Measurements from ENCODE around the gene PLA2G4B.
A peak's percentile ranks its signal among the peaks of the same experiment; 100 is the strongest.

PLA2G4B gene

DNA sequence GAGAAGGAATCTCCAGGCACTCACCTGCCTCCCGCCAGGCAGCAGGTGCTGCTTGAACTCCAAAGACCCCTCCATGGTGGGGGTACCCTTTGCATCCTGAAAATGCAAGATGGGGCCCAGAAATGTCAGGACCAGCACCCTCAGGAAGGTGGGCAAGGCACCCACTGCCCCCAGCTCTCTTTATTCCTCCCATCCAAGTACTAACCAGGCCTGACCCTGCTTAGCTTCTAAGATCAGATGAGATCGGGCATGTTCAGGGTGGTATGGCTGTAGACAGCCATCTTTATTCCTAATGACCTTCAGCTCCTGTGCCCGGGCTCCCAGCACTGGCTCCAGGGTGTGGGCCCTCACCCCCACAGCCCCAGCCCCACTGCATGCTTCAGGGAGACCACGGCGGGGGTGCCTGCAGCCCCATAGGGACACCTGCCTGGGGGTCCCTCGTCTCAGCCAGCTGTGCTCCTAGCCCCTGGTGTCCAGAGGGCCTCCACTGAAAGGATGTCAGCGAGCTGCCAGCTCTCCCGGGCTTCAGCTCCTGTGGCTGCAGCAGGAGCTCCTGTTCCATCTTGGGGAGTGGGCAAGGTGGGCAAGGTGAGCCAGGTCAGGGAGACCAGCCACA, 13.2 kb downstream of the PLA2G4B start:
- DNase-seq, result no peak

DNA sequence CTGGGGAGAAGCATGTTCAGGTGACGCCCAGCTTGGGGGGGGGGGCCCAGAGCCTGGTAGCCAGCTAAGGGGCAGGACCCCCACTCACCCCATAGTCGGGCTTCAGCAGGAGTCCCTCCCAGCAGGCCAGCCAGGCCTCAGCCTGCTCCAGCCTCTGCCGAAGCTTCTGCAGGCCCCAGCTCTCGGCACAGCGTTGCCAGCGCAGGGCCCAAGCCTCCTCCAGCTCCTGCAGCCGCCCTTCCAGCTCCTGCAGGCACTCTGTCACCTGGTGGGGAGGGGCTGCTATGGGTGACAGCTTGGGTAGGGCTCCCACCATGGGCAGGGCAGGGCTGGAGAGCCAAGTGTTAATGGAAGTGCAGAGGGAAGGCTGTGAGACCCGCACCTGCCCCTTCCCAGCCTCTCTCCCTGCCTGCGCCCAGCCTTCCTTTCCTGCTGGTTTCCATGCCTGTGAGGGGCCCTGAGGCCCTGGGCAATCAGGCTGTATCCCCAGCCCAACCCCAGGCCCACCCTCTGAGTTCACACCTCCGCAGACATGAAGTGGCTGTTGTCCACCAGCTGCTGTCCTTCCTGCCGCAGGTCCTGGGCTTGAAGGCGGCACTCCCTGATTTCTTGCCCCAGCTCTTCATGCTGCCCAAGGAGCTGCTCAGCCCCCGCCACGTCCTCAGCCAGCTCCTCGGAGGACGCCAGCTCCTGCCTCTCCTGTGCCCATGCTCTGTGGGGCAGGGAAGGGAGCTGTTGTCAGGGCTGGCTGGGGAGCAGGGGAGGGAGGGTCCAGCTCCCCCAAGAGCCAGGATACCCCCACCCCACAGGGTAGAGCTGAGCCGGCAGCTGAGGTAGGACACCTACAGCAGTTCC, 14.3 kb downstream of the PLA2G4B start:
- no peak for DNase-seq

- no peak for DNase-seq
These were observed 15.2 kb downstream of the PLA2G4B start for GRCh38 chr15:41853831-41854230.

DNA sequence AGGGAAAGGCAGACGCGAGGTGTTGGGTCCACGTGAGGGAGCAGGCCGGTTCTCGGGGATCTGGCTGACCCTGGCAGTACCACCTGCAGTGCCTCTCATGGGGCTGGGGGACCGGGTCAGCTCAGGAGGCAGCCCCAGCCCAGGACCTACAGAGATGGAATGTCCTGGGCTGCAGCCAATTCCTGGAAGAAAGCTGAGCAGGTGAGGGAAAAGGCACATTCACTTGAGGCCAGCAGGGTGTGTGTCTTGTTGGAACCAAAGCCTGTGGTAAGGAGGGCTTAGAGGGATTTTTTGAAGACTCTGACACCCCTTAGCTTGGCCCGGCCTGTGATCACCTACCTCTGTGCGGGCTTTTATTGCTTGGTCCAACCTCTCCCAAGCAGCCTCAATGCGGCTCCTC, 15.8 kb downstream of the PLA2G4B start:
- DNase-seq, result no peak

GRCh38 chr15:41855261-41855961, 16.8 kb downstream of the PLA2G4B start:
- DNase-seq, result no peak

DNA sequence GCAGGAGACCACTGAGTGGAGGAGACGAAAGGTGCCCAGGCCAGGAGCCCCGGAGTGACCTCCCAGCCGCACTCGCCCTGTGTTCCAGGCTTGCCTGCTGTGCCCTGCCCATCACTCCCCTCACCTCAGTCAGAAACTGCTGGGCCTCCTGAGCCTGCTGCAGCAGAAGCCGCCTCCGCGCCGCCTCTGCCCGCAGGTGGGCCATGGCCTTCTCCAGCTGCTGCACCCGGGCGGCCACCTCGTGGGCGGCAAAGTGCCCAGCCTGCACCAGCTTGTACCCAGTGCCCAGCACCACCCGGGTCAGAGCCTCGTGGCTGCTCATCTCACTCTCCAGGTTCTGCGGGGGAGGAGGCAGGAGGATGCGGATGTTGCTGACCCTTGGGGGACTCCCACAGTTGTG, 17.6 kb downstream of the PLA2G4B start:
- DNase-seq, result no peak

GRCh38 chr15:41856716-41857115, 18.1 kb downstream of the PLA2G4B start:
- no peak for DNase-seq

GRCh38 chr15:41857316-41857715, 18.7 kb downstream of the PLA2G4B start:
- DNase-seq, result no peak

DNA sequence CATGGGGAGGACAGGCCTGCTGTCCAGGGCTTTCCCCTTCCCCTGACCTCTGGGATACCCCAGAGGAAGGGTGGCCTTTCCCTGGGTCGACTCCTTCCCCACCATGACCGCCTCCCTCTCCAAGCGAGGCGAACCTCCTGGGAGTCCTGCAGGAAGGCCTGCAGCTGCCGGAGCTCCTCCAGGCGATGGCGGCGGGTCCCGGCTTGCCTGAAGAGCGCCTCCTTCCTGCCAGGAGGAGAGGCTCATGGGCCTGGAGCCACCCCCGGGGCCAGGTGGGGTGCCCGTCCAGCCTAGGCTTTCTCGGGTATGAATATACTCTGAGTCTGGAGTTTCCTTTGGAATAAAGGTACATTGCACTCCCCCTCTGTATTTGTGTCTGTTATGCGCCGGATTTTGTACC, 20.1 kb downstream of the PLA2G4B start:
- no peak for DNase-seq

DNA sequence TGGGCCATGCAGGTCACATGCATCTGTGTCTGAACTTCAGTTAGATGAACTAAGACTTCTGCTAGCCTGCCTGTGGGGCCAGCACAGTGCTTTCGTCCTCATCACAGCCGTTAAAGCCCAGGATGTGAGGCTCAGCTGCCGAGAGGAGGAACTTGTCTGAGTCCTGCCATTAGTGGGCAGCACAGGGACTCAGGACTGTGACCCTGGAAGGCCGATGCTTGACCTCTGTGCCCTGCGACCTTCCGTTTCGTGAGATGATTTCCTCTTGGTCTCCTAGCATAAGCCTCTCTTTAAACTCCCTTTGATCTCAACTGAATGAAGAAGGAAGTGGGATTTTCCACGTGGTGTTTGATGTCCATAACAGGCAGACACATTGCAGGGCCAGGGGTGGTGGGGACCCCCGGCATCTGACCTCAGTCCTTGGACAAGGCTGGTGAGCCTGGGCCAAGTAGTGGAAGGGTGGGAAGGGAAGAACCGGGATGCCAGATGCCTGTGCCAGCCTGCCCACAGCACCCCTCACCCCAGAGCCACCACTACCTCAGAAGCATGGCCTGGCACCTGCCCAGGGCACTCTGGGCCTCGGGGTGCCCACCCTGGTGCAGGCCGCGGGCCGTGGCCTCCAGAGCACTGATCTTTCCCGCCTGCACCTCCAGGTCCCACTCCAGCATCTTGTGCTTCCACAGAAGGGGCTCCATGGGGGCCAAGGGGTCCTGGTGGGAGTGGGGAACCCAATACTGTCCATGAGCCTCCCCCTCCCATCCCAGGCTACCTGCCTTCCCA, 21.6 kb downstream of the PLA2G4B start:
- no peak for DNase-seq

- no peak for DNase-seq
These were observed 23.2 kb downstream of the PLA2G4B start for GRCh38 chr15:41861736-41862356.

- no peak for DNase-seq
These were observed 24.0 kb downstream of the PLA2G4B start for GRCh38 chr15:41862515-41863116.

DNA sequence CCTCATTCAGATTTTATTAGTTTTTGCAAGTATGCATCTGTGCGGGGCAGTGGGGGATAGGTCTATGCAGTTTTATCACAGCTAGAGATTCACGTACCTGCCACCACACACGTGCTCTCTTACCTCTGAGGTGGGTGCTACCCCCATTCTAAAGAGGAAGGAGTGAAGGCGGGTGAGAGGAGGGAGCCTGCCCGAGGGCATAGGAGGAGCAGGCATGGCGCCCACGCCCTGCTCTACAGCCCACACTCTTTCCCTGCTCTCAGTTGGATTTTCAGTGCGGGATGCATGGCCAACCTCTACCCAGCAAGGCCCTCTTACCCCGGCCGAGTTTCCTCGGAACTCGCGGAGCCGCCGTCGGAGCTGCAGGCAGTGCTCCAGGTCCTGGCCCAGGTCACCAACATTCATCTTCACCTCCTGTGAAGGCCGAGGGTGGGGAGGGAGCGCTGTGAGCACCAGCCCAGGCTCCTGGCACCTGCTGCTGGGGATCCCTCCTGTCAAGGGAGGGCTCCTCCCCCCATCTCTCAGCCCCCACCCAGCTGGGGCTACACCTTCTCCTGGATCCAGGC, 26.9 kb downstream of the PLA2G4B start:
- no peak for DNase-seq

- DNase-seq, result no peak
These were observed 27.6 kb downstream of the PLA2G4B start for GRCh38 chr15:41866263-41866703.

GRCh38 chr15:41866872-41867579, 28.4 kb downstream of the PLA2G4B start:
- DNase-seq, result no peak

DNA sequence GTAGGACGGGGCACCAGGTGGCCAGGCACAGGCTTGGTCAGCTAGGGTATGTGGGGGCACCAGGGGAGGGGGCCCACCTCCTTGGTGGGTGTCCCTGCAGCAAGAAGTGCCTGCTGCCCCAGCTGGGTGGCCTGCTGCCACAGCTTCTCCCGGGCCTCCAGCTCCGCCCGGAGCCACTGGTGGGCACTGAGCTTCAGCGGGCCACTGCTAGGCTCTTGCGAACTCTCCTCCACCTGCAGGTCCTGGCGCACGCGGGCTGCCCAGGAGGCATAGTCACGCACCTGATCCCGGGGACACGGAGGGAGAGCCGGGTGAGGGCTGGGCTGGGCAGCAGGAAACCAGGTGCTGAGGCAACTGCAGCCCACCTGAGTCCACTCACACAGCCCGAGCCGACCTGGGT, 29.7 kb downstream of the PLA2G4B start:
- DNase-seq, result no peak

- DNase-seq, result peak; percentile 63
These were observed 31.4 kb downstream of the PLA2G4B start for GRCh38 chr15:41869770-41870688.

- DNase-seq, result peak; percentile 75
These were observed 32.0 kb downstream of the PLA2G4B start for GRCh38 chr15:41870689-41871081.

- DNase-seq, result no peak
These were observed 32.7 kb downstream of the PLA2G4B start for GRCh38 chr15:41871175-41871905.

Measured in activated CD8-positive, alpha-beta memory T cell treated with anti-CD3 and anti-CD28 coated beads for 24 hours (primary cell).